Measurements from ENCODE around the gene CZIB. TPM values are rescaled to one million over a fixed set of nuclear protein-coding genes. Genes with fewer than 3 reads are reported as not detected.

CZIB gene
- total and polyA plus RNA-seq, 2 of the 8 experiments (the other 6 are each of a cell fraction or from before 2014, with no cell fraction given), result 46.5 to 48.0 TPM

- H2AK5ac ChIP-seq (ENCODE audit: low read depth, low read length), result no peak within 1 kb of the TSS
- POLR2A ChIA-PET (ENCODE audit: partially characterized antibody), result interaction anchor here (0.7 to 1.8 kb wide), 7 partner anchors 12 to 193 kb away, joined by 3 to 5 read pairs (median 3); partner anchors contain the start of gene CZIB
- no peaks in the 10 kb centered on the region for H3K9me3 ChIP-seq (ENCODE audit: insufficient read depth in 2 of 2, low read depth in 1 of 2, low read length in 1 of 2)
- DNase-seq (ENCODE audit: low read depth in 1 of 2, low spot score in 2 of 2) (peak; percentile 84 to 90), FAIRE-seq (no peak)
- peak within 1 kb of the TSS; percentile 70; the same call in 1 of the 2 replicates for H2AFZ ChIP-seq (ENCODE audit: low read length)
- H4K20me1 ChIP-seq (replicated peaks in 1 of 2; ENCODE audit: control insufficient read depth in 1 of 2, insufficient read depth in 2 of 2, low read length in 2 of 2), result no peaks in the 10 kb centered on the region
- H4K8ac ChIP-seq (ENCODE audit: extremely low read depth, insufficient read depth, low read length), result peak within 1 kb of the TSS; percentile 94
- H3K4me1 ChIP-seq (replicated peaks in 1 of 4; ENCODE audit: control insufficient read depth in 3 of 4, insufficient read depth in 4 of 4, low read length in 3 of 4), result peaks cover 2 to 6% (median 4%) of the 10 kb centered on the region in 4 experiments; a peak in 4 of 7 replicates
- CTCF ChIA-PET (ENCODE audit: partially characterized antibody), result interaction anchor here (5.7 kb wide), 1 partner anchor 11 kb away, joined by 42 read pairs; no protein-coding TSS in a partner anchor
- 0 out of 2 replicates have a peak within 1 kb of the TSS, but pooled peaks have one; percentile 63 for H2BK15ac ChIP-seq (ENCODE audit: low read length)
- no peak within 1 kb of the TSS for H4K91ac ChIP-seq (replicated peaks; ENCODE audit: insufficient read length, low read length)
- no peak within 1 kb of the TSS for H3K14ac ChIP-seq (ENCODE audit: insufficient read length)
- peaks cover 0 to 4% (median 1%) of the 10 kb centered on the region in 4 experiments; a peak in 4 of 7 replicates for H3K27me3 ChIP-seq (replicated peaks in 1 of 4; ENCODE audit: control insufficient read depth in 3 of 4, extremely low read depth in 1 of 4, insufficient read depth in 3 of 4, low read length in 3 of 4)
- no peaks in the 10 kb centered on the region; the same call in none of the 2 replicates for H3K79me1 ChIP-seq (ENCODE audit: low read depth, low read length)
- H3K9ac ChIP-seq (replicated peaks in 1 of 4; ENCODE audit: extremely low read depth in 1 of 4, low read depth in 3 of 4, low read length in 3 of 4), result peak within 1 kb of the TSS; percentile 70 to 98 (median 80)
- 2% methylated on average over 50 of the region's 57 CpGs; no CpG with 5 or more reads in 1 of the 2 experiments for WGBS, 2 experiments (ENCODE audit: extremely low coverage in 1 of 2, insufficient coverage in 1 of 2, insufficient read length in 1 of 2, insufficient replicate concordance in 2 of 2, low coverage in 1 of 2, low lambda C conversion rate in 2 of 2, missing lambda C conversion rate in 1 of 2)
- H2BK120ac ChIP-seq (replicated peaks; ENCODE audit: low read depth, low read length), result no peak within 1 kb of the TSS
- peak within 1 kb of the TSS; percentile 75 to 93 for H3K4me2 ChIP-seq (ENCODE audit: insufficient read depth in 1 of 2, low read depth in 2 of 2, low read length in 2 of 2)
- no peak within 1 kb of the TSS for H3K56ac ChIP-seq (replicated peaks; ENCODE audit: insufficient read length, low read depth, low read length)
- peak within 1 kb of the TSS; percentile 77; the same call in 1 of the 2 replicates for H2BK5ac ChIP-seq (ENCODE audit: low read depth, low read length)
- peak within 1 kb of the TSS; percentile 84; the same call in 1 of the 2 replicates for H2BK12ac ChIP-seq (ENCODE audit: low read depth, low read length)
- 0 out of 2 replicates have a peak within 1 kb of the TSS, but pooled peaks have one; percentile 39 for H3K18ac ChIP-seq (ENCODE audit: extremely low read depth, low read length)
- no peak within 1 kb of the TSS for H3K4ac ChIP-seq (replicated peaks; ENCODE audit: insufficient read length, low read depth, low read length)
- H2BK20ac ChIP-seq (ENCODE audit: low read length), result peak within 1 kb of the TSS; percentile 52; the same call in 1 of the 2 replicates
- peaks cover 0 to 7% (median 2%) of the 10 kb centered on the region in 4 experiments; a peak in 3 of 8 replicates for H3K36me3 ChIP-seq (ENCODE audit: control insufficient read depth in 2 of 4, insufficient read depth in 4 of 4, low read length in 3 of 4)
- peaks cover 0 to 8% of the 10 kb centered on the region in 2 experiments; a peak in 1 of 4 replicates for H3K79me2 ChIP-seq (ENCODE audit: control insufficient read depth in 1 of 2, insufficient read depth in 2 of 2, low read length in 2 of 2)
- H3K23ac ChIP-seq (ENCODE audit: insufficient read length), result no peak within 1 kb of the TSS
- peaks cover 5% of the 10 kb centered on the region for H3K23me2 ChIP-seq (ENCODE audit: low read depth, low read length)
- H3K27ac ChIP-seq (ENCODE audit: low read depth, low read length), result peak within 1 kb of the TSS; percentile 61; the same call in 1 of the 2 replicates
- peak within 1 kb of the TSS; percentile 73 to 93 (median 88) for H3K4me3 ChIP-seq (ENCODE audit: extremely low read depth in 1 of 4, insufficient read depth in 2 of 4, low read depth in 3 of 4, low read length in 4 of 4)
- peak within 1 kb of the TSS; percentile 6 for H4K5ac ChIP-seq (ENCODE audit: insufficient read length, low read depth, low read length)
- TF ChIP-seq YY1 (IDR thresholded peaks at IDR 0.05; ENCODE audit: low read depth, low read length) (peak; percentile 48; the same call in 1 of the 2 replicates), RBBP5 (IDR thresholded peaks at IDR 0.05; ENCODE audit: borderline replicate concordance, low read depth, low read length) (peak; percentile 83; the same call in 1 of the 2 replicates), KDM5A (IDR thresholded peaks at IDR 0.05; ENCODE audit: low read length) (0 out of 2 replicates have a peak, but pooled peaks have one; percentile 39), BCL11A (IDR thresholded peaks at IDR 0.05; ENCODE audit: low read depth in 2 of 2, low read length in 2 of 2) (no peak), PHF8 (conservative IDR thresholded peaks at IDR 0.05; ENCODE audit: low read depth, low read length) (peak; percentile 85), EGR1 (IDR thresholded peaks at IDR 0.05; ENCODE audit: borderline replicate concordance, low read depth, low read length) (peak; percentile 59), FOSL1 (IDR thresholded peaks at IDR 0.05; ENCODE audit: insufficient read depth, low read depth, low read length) (no peak), GABPA (IDR thresholded peaks at IDR 0.05; ENCODE audit: borderline replicate concordance, insufficient read depth, low read length) (peak; percentile 82; the same call in 1 of the 2 replicates), SIN3A (conservative IDR thresholded peaks at IDR 0.05 in 1 of 2, IDR thresholded peaks at IDR 0.05 in 1 of 2; ENCODE audit: low read depth in 1 of 2, low read length in 2 of 2) (peak; percentile 14 to 49; a peak in 1 of 4 replicates)
Measured at GRCh38 chr1:53196485-53197290, 23.7 kb downstream of the CZIB start, which contains the start of gene CPT2. Gene CPT2 (plus strand): TSS chr1:53196824. CDS start chr1:53196944, 120 bp downstream.
